Testis (tissue), 3 donors: ENCODE results near the gene CCDC150. TPM values are rescaled to one million over a fixed set of nuclear protein-coding genes. Genes with fewer than 3 reads are reported as not detected.

Experiments
- DNase-seq: peaks from one replicate; pipeline ENCODE4 v3.0.0-alpha.2; 2019
- H3K27ac ChIP-seq, 2 donors: fragments of 200-600 bp; sonication (generic); one replicate each; pipeline ENCODE4 v1.5.1; 2019
- H3K27me3 ChIP-seq: fragments of 200-600 bp; sonication (generic); one replicate; pipeline ENCODE4 v1.5.1; 2019
- H3K36me3 ChIP-seq: fragments of 200-600 bp; sonication (generic); one replicate; pipeline ENCODE4 v1.5.1; 2017; ENCODE audit warnings: low read depth; ENCODE audit errors: missing control alignments
- H3K4me1 ChIP-seq: fragments of 200-600 bp; sonication (generic); one replicate; pipeline ENCODE4 v1.5.1; 2019
- H3K4me3 ChIP-seq, 2 donors: fragments of 200-600 bp; sonication (generic); one replicate each; pipeline ENCODE4 v1.5.1; 2017 to 2019
- H3K9me3 ChIP-seq: fragments of 200-600 bp; sonication (generic); one replicate; pipeline ENCODE4 v1.5.1; 2017
- CTCF ChIP-seq, 3 experiments: fragments of 450-650 bp in 2 of 3; fragments of 200-600 bp in 1 of 3; sonication (generic) in 1 of 3; IDR thresholded peaks; one replicate each; pipeline ENCODE4 v1.5.1; 2016 to 2019; ENCODE audit warnings: antibody characterized with exemption in 3 of 3, mild to moderate bottlenecking in 2 of 3, moderate library complexity in 1 of 3
- POLR2A ChIP-seq: fragments of 450-650 bp; IDR thresholded peaks from one replicate; pipeline ENCODE4 v1.6.1; 2017; ENCODE audit warnings: antibody characterized with exemption, mild to moderate bottlenecking, moderate library complexity
- WGBS, 2 donors: methylation state at CpG; one replicate each; pipeline ENCODE4 v1.1.5; 2018; 5-methylcytosine and 5-hydroxymethylcytosine counted together
- intact Hi-C: fragments of 100-400 bp; cut with DNase I; formaldehyde crosslinking; loops from one replicate; pipeline ENCODE4 v1.15.1; 2023; ENCODE audit warnings: low total_unique reads
- polyA plus RNA-seq: library from polyadenylated mRNA; stranded (reverse); fragments of 350-450 nt; fragmentation: Illumina TruSeq; extraction: RNeasy Lipid Tissue Mini Kit (QIAGEN cat#74804); gene quantifications from one replicate; pipeline ENCODE4 v1.2.3, GENCODE V29; 2014; ENCODE audit warnings: low read depth, low replicate concordance; ENCODE audit not compliant: insufficient read depth
- total RNA-seq, 2 donors: library from RNA; depleted of rRNA; stranded (reverse); fragments of >200 nt; gene quantifications; one replicate each; pipeline ENCODE4 v1.2.3, GENCODE V29; 2016

Gene CCDC150
- total and polyA plus RNA-seq, 3 donors from 2014 or later = 22.7 to 52.0 (median 31.7) TPM

DNA sequence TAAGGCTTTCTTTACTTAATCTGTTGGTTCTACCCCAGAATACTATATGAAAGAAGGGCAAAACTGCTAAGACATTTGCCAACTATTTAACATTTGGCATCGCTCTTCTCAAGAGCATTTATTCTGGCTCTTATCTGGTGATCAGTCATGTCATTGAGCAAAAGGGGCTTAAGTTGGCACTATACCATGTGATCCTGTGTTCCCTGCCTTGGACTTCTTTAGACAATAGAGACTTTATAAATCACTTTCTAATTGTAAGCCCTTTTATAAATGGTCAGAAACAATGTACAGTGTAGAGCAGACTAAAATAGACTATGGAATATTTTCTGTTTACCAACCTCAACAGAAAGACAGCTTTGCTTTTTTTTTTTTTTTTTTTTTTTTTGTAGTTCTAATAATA is 107.9 kb downstream of the CCDC150 start:
- Histone ChIP-seq H3K36me3 (no peaks in the 10 kb centered on the region), H3K9me3 (no peaks in the 10 kb centered on the region), H3K27ac (no peak overlapping the region), H3K27me3 (no peaks in the 10 kb centered on the region), H3K4me1 (no peaks in the 10 kb centered on the region), H3K4me3 (no peak overlapping the region)
- DNase-seq = no peak
- no peak for TF ChIP-seq POLR2A
- TF ChIP-seq CTCF (IDR thresholded peaks at IDR 0.05) = no peak
- WGBS, 2 donors = 94 to 100% methylated on average over 1 of the region's 1 CpG
- intact Hi-C loops = no loop called here

- Histone ChIP-seq H3K4me1 (no peaks in the 10 kb centered on the region), H3K4me3 (no peak overlapping the region), H3K9me3 (no peaks in the 10 kb centered on the region), H3K27ac (no peak overlapping the region), H3K36me3 (no peaks in the 10 kb centered on the region), H3K27me3 (no peaks in the 10 kb centered on the region)
- TF ChIP-seq CTCF (IDR thresholded peaks at IDR 0.05) (no peak), POLR2A (no peak)
- 80 to 89% methylated on average over 2 of the region's 2 CpGs for WGBS, 2 donors
- DNase-seq = no peak
- intact Hi-C loops = no loop called here
These were observed 108.6 kb downstream of the CCDC150 start for GRCh38 chr2:196748123-196748522.

DNA sequence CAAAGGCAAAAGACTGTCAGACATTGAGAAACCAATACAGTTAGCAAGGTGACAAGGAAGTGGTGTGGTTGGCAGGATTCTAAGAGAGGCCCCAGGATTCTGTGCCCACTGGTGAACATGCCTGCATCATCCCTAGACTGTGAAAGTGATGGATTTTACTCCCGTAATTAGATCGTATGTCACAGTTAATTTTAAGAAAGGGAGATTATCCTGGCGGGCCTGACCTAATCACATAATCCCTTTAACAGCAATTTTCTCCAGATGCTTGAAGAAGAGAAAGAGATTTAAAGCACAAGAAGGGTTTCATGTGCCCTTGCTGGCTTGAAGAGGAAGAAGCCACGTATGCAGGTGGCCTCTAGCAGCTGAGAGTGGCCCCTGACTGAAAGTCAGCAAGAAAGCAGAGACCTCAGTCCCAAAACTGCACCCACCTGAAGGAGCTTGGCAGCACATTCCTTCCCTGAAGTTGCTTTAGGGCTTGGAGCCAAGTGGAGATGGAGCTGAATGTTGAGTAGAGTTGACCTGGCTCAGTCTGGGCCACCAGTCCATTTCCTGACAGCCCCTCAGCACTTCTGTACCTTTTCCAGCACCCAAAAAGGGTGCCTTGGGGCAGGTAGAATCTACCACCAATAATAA is 110.9 kb downstream of the CCDC150 start:
- intact Hi-C loops = no loop called here
- TF ChIP-seq CTCF (IDR thresholded peaks at IDR 0.05) (no peak), POLR2A (no peak)
- Histone ChIP-seq H3K27ac (no peak overlapping the region), H3K4me1 (no peaks in the 10 kb centered on the region), H3K4me3 (no peak overlapping the region), H3K36me3 (no peaks in the 10 kb centered on the region), H3K27me3 (no peaks in the 10 kb centered on the region), H3K9me3 (no peaks in the 10 kb centered on the region)
- DNase-seq = no peak
- 75 to 76% methylated on average over 4 of the region's 4 CpGs for WGBS, 2 donors

GRCh38 chr2:196750977-196751631 is 111.6 kb downstream of the CCDC150 start:
- DNase-seq = peak; percentile 84
- intact Hi-C loops = no loop called here

More at GRCh38 chr2:196750977-196751631, 111.6 kb downstream of the CCDC150 start:
- Histone ChIP-seq H3K9me3 (no peaks in the 10 kb centered on the region), H3K36me3 (no peaks in the 10 kb centered on the region), H3K4me1 (no peaks in the 10 kb centered on the region), H3K27ac (no peak overlapping the region), H3K27me3 (no peaks in the 10 kb centered on the region), H3K4me3 (no peak overlapping the region)
- 25 to 38% methylated on average over 8 of the region's 8 CpGs for WGBS, 2 donors
- TF ChIP-seq POLR2A (no peak), CTCF (IDR thresholded peaks at IDR 0.05) (peak; percentile 45 to 66 (median 60))
